H9 (cell line): Measurements from ENCODE around the gene RNGTT. TPM values are rescaled to one million over a fixed set of nuclear protein-coding genes. Genes with fewer than 3 reads are reported as not detected.

Experiments used
- DNase-seq: peaks from one replicate; pipeline ENCODE4 v3.0.0-alpha.2; 2017
- H2AFZ ChIP-seq: one replicate; pipeline ENCODE4 v1.6.1; 2013; ENCODE audit warnings: mild to moderate bottlenecking, low read length, control low read depth, moderate library complexity
- H2AK5ac ChIP-seq: 2 replicates; pipeline ENCODE4 v1.6.1; 2013; ENCODE audit warnings: low read length, control low read depth, mixed read lengths; ENCODE audit not compliant: insufficient read length
- H2BK120ac ChIP-seq: one replicate; pipeline ENCODE4 v1.6.1; 2013; ENCODE audit warnings: low read depth, mild to moderate bottlenecking, low read length, control low read depth, inconsistent platforms; ENCODE audit not compliant: poor library complexity, severe bottlenecking
- H2BK12ac ChIP-seq: 2 replicates; pipeline ENCODE4 v1.6.1; 2013; ENCODE audit warnings: low read length, control low read depth, mixed read lengths, low read depth; ENCODE audit not compliant: insufficient read length
- H2BK15ac ChIP-seq: 2 replicates; pipeline ENCODE4 v1.6.1; 2013; ENCODE audit warnings: low read depth, low read length, control low read depth
- H2BK20ac ChIP-seq: one replicate; pipeline ENCODE4 v1.6.1; 2013; ENCODE audit warnings: low read depth, mild to moderate bottlenecking, low read length, control low read depth, inconsistent platforms; ENCODE audit not compliant: poor library complexity, severe bottlenecking
- H2BK5ac ChIP-seq: 2 replicates; pipeline ENCODE4 v1.6.1; 2013; ENCODE audit warnings: low read length, control low read depth, mixed read lengths; ENCODE audit not compliant: insufficient read length
- H3K14ac ChIP-seq: 2 replicates; pipeline ENCODE4 v1.6.1; 2013; ENCODE audit warnings: low read length, control low read depth; ENCODE audit not compliant: insufficient read depth
- H3K18ac ChIP-seq: 2 replicates; pipeline ENCODE4 v1.6.1; 2013; ENCODE audit warnings: low read depth, mild to moderate bottlenecking, mixed read lengths, low read length, control low read depth; ENCODE audit not compliant: insufficient read length
- H3K23ac ChIP-seq: 2 replicates; pipeline ENCODE4 v1.6.1; 2013; ENCODE audit warnings: low read length, control low read depth, mixed read lengths, low read depth; ENCODE audit not compliant: insufficient read length
- H3K23me2 ChIP-seq: 2 replicates; pipeline ENCODE4 v1.6.1; 2013; ENCODE audit warnings: low read depth, mild to moderate bottlenecking, mixed read lengths, low read length, control low read depth; ENCODE audit not compliant: insufficient read length, poor library complexity, severe bottlenecking
- H3K27ac ChIP-seq: 2 replicates; pipeline ENCODE4 v1.5.1; 2013; ENCODE audit warnings: low read length, control low read depth, mixed read lengths, low read depth; ENCODE audit not compliant: insufficient read length
- H3K27me3 ChIP-seq: 2 replicates; pipeline ENCODE4 v1.6.1; 2013; ENCODE audit warnings: low read length, control low read depth, inconsistent platforms; ENCODE audit not compliant: insufficient read depth
- H3K4ac ChIP-seq: 2 replicates; pipeline ENCODE4 v1.6.1; 2013; ENCODE audit warnings: low read depth, mild to moderate bottlenecking, control low read depth, inconsistent platforms, low read length, moderate library complexity
- H3K4me1 ChIP-seq: 2 replicates; pipeline ENCODE4 v1.6.1; 2013; ENCODE audit warnings: low read length, control low read depth, inconsistent platforms; ENCODE audit not compliant: insufficient read depth
- H3K4me2 ChIP-seq: 2 replicates; pipeline ENCODE4 v1.6.1; 2013; ENCODE audit warnings: low read length, control low read depth, mixed read lengths; ENCODE audit not compliant: insufficient read length, insufficient read depth
- H3K56ac ChIP-seq: 2 replicates; pipeline ENCODE4 v1.6.1; 2013; ENCODE audit warnings: low read depth, mild to moderate bottlenecking, mixed read lengths, low read length, control low read depth; ENCODE audit not compliant: insufficient read length
- H3K79me1 ChIP-seq: 2 replicates; pipeline ENCODE4 v1.6.1; 2013; ENCODE audit warnings: low read depth, mild to moderate bottlenecking, moderate library complexity, low read length, control low read depth, inconsistent platforms; ENCODE audit not compliant: insufficient read depth, poor library complexity, severe bottlenecking
- H3K79me2 ChIP-seq: 2 replicates; pipeline ENCODE4 v1.6.1; 2013; ENCODE audit warnings: low read length, control low read depth, inconsistent platforms; ENCODE audit not compliant: insufficient read depth
- H3K9ac ChIP-seq: 2 replicates; pipeline ENCODE4 v1.6.1; 2013; ENCODE audit warnings: low read length, control low read depth, mixed read lengths; ENCODE audit not compliant: insufficient read length; ENCODE audit errors: extremely low read depth
- H3K9me3 ChIP-seq: one replicate; pipeline ENCODE4 v1.6.1; 2013; ENCODE audit warnings: low read depth, low read length, inconsistent platforms; ENCODE audit not compliant: control insufficient read depth
- H3T11ph ChIP-seq: one replicate; pipeline ENCODE4 v1.6.1; 2013; ENCODE audit warnings: mild to moderate bottlenecking, low read length, control low read depth, inconsistent platforms
- H4K20me1 ChIP-seq: one replicate; pipeline ENCODE4 v1.6.1; 2013; ENCODE audit not compliant: control insufficient read depth, insufficient read length, insufficient read depth
- H4K5ac ChIP-seq: 2 replicates; pipeline ENCODE4 v1.6.1; 2013; ENCODE audit warnings: low read depth, mild to moderate bottlenecking, mixed read lengths, low read length, control low read depth; ENCODE audit not compliant: insufficient read length
- H4K8ac ChIP-seq: replicated peaks from 2 replicates; pipeline ENCODE4 v1.6.1; 2013; ENCODE audit warnings: low read length, control low read depth, mixed read lengths, low read depth; ENCODE audit not compliant: insufficient read length
- H4K91ac ChIP-seq: 2 replicates; pipeline ENCODE4 v1.6.1; 2013; ENCODE audit warnings: low read depth, mild to moderate bottlenecking, moderate library complexity, mixed read lengths, low read length, control low read depth; ENCODE audit not compliant: insufficient read length
- H3K27ac Mint-ChIP-seq, 3 experiments: 2 replicates in 2 of 3; 3 replicates in 1 of 3; pipeline ENCODE4 v1.8.0; 2020 to 2021; ENCODE audit warnings: mixed read lengths in 3 of 3, mild to moderate bottlenecking in 1 of 3, moderate library complexity in 1 of 3
- H3K27me3 Mint-ChIP-seq: 2 replicates; pipeline ENCODE4 v1.8.0; 2021; ENCODE audit warnings: low read depth, mild to moderate bottlenecking, moderate library complexity, mixed read lengths
- H3K36me3 Mint-ChIP-seq, 3 experiments: 2 replicates in 2 of 3; 3 replicates in 1 of 3; pipeline ENCODE4 v1.8.0; 2020 to 2021; ENCODE audit warnings: low read depth in 3 of 3, mixed read lengths in 3 of 3; ENCODE audit not compliant: insufficient read depth in 1 of 3
- H3K4me1 Mint-ChIP-seq, 2 experiments: 2 replicates each; pipeline ENCODE4 v1.8.0; 2020; ENCODE audit warnings: mixed read lengths in 2 of 2
- H3K4me3 Mint-ChIP-seq, 2 experiments: 2 replicates in 1 of 2; 3 replicates in 1 of 2; pipeline ENCODE4 v1.8.0; 2020 to 2021; ENCODE audit warnings: mild to moderate bottlenecking in 2 of 2, mixed read lengths in 2 of 2, moderate library complexity in 1 of 2
- H3K9me3 Mint-ChIP-seq, 2 experiments: 2 replicates in 1 of 2; 3 replicates in 1 of 2; pipeline ENCODE4 v1.8.0; 2020; ENCODE audit warnings: mild to moderate bottlenecking in 2 of 2, mixed read lengths in 2 of 2, moderate library complexity in 1 of 2
- CTCF ChIP-seq: fragments of 200-600 bp; sonication (generic); conservative IDR thresholded peaks from 3 replicates; pipeline ENCODE4 v1.8.0; 2021; ENCODE audit warnings: antibody characterized with exemption, mild to moderate bottlenecking
- whole genome bisulfite sequencing: extraction: QIAGEN DNeasy Blood & Tissue Kit; methylation state at CpG from one replicate; pipeline ENCODE4 v1.1.7; 2013; ENCODE audit warnings: missing lambda C conversion rate, low lambda C conversion rate, mixed read lengths; ENCODE audit not compliant: insufficient read length; ENCODE audit errors: extremely low coverage; 5-methylcytosine and 5-hydroxymethylcytosine counted together
- total RNA-seq: library from RNA; stranded (reverse); gene quantifications from 2 replicates; pipeline ENCODE4 v1.2.1, GENCODE V29; 2021

Gene RNGTT
- total RNA-seq, 1 experiment from 2014 or later: 20.5 TPM

GRCh38 chr6:89010825-89011224, 47.4 kb upstream of the RNGTT start:
- no peak for TF ChIP-seq CTCF
- H3K27me3 Mint-ChIP-seq: no peaks in the 10 kb centered on the region

More at GRCh38 chr6:89010825-89011224, 47.4 kb upstream of the RNGTT start:
- no peak overlapping the region for H3K9ac ChIP-seq
- H3K36me3 Mint-ChIP-seq: no peaks in the 10 kb centered on the region
- H3T11ph ChIP-seq: no peak overlapping the region
- H3K79me2 ChIP-seq: no peaks in the 10 kb centered on the region
- DNase-seq: no peak
- no peak overlapping the region for H3K14ac ChIP-seq
- no peak overlapping the region for H2BK5ac ChIP-seq
- peaks cover 34 to 42% of the 10 kb centered on the region in 2 experiments for H3K4me1 Mint-ChIP-seq
- peaks cover 11% of the 10 kb centered on the region for H3K4me1 ChIP-seq
- H3K23ac ChIP-seq: no peak overlapping the region
- H3K9me3 ChIP-seq: no peaks in the 10 kb centered on the region
- H2BK15ac ChIP-seq: no peak overlapping the region
- no peak overlapping the region for H3K27ac Mint-ChIP-seq
- no peak overlapping the region for H4K8ac ChIP-seq
- H2AK5ac ChIP-seq: no peak overlapping the region
- no peak overlapping the region for H2BK120ac ChIP-seq
- no peak overlapping the region for H3K4ac ChIP-seq
- no peaks in the 10 kb centered on the region for H4K20me1 ChIP-seq
- no peak overlapping the region for H3K27ac ChIP-seq
- no peak overlapping the region for H3K4me2 ChIP-seq
- WGBS: no CpG with 5 or more reads among the region's 2 CpGs
- H3K4me3 Mint-ChIP-seq: no peak overlapping the region
- no peak overlapping the region for H3K56ac ChIP-seq
- H3K18ac ChIP-seq: no peak overlapping the region
- no peaks in the 10 kb centered on the region for H3K79me1 ChIP-seq
- H4K5ac ChIP-seq: no peak overlapping the region
- H3K23me2 ChIP-seq: no peaks in the 10 kb centered on the region
- peaks cover 0 to under 1% of the 10 kb centered on the region in 2 experiments; a peak in 1 of 5 replicates for H3K9me3 Mint-ChIP-seq
- H2AFZ ChIP-seq: no peak overlapping the region
- H3K27me3 ChIP-seq: no peaks in the 10 kb centered on the region
- H4K91ac ChIP-seq: no peak overlapping the region
- H2BK12ac ChIP-seq: no peak overlapping the region
- no peak overlapping the region for H2BK20ac ChIP-seq
